Fibroblast of lung (primary cell): Measurements from ENCODE around the gene RIOK1. TPM values are rescaled to one million over a fixed set of nuclear protein-coding genes. Genes with fewer than 3 reads are reported as not detected.

Experiments used
- DNase-seq, 2 donors: peaks; one replicate each; pipeline versions ENCODE4 v3.0.0 to v3.0.0-alpha.2; 2010; ENCODE audit warnings: low read depth in 2 of 2
- H2AFZ ChIP-seq: 2 replicates; pipeline ENCODE4 v1.5.1; 2012; ENCODE audit warnings: low read length, control low read depth, inconsistent platforms
- H3K27ac ChIP-seq: 2 replicates; pipeline ENCODE4 v1.5.1; 2011; ENCODE audit warnings: low read length, control low read depth; ENCODE audit not compliant: insufficient read depth
- H3K27me3 ChIP-seq: 2 replicates; pipeline ENCODE4 v1.5.1; 2011; ENCODE audit warnings: mild to moderate bottlenecking, low read length; ENCODE audit not compliant: control insufficient read depth, insufficient read depth
- H3K36me3 ChIP-seq: 2 replicates; pipeline ENCODE4 v1.5.1; 2011; ENCODE audit warnings: low read length; ENCODE audit not compliant: control insufficient read depth, insufficient read depth
- H3K4me1 ChIP-seq: 2 replicates; pipeline ENCODE4 v1.5.1; 2011; ENCODE audit warnings: low read length; ENCODE audit not compliant: control insufficient read depth, insufficient read depth; ENCODE audit errors: extremely low read depth
- H3K4me2 ChIP-seq: 2 replicates; pipeline ENCODE4 v1.5.1; 2011; ENCODE audit warnings: low read length, control low read depth; ENCODE audit not compliant: insufficient read depth; ENCODE audit errors: extremely low read depth
- H3K4me3 ChIP-seq, 4 experiments: fragments of 200-600 bp in 1 of 4; sonication (generic) in 1 of 4; replicated peaks in 1 of 4; 2 replicates each; pipeline ENCODE4 v1.5.1; 2011 to 2016; ENCODE audit warnings: low read length in 4 of 4, low read depth in 3 of 4, mild to moderate bottlenecking in 3 of 4, control low read depth in 2 of 4, inconsistent platforms in 1 of 4, mixed read lengths in 1 of 4; ENCODE audit not compliant: insufficient read depth in 1 of 4; ENCODE audit errors: control extremely low read depth in 1 of 4
- H3K79me2 ChIP-seq: 2 replicates; pipeline ENCODE4 v1.5.1; 2012; ENCODE audit warnings: mild to moderate bottlenecking, low read length, inconsistent platforms; ENCODE audit not compliant: control insufficient read depth, insufficient read depth
- H3K9ac ChIP-seq: 2 replicates; pipeline ENCODE4 v1.5.1; 2011; ENCODE audit warnings: mild to moderate bottlenecking, low read length, control low read depth; ENCODE audit not compliant: insufficient read depth
- H3K9me3 ChIP-seq: 2 replicates; pipeline ENCODE4 v1.5.1; 2012; ENCODE audit warnings: low read depth, low read length; ENCODE audit not compliant: control insufficient read depth, insufficient read depth
- H4K20me1 ChIP-seq: 2 replicates; pipeline ENCODE4 v1.5.1; 2011; ENCODE audit warnings: low read length; ENCODE audit not compliant: control insufficient read depth, insufficient read depth; ENCODE audit errors: extremely low read depth
- CTCF ChIP-seq, 2 donors: IDR thresholded peaks in 1 of 2; conservative IDR thresholded peaks in 1 of 2; 1 replicate in 1 of 2; 2 replicates in 1 of 2; pipeline ENCODE4 v1.5.1; 2011 to 2012; ENCODE audit warnings: low read length in 2 of 2, control low read depth in 1 of 2, inconsistent platforms in 1 of 2, low read depth in 1 of 2, mild to moderate bottlenecking in 1 of 2
- EZH2 ChIP-seq: IDR thresholded peaks from 2 replicates; pipeline ENCODE4 v1.5.1; 2012; ENCODE audit warnings: low read length, control low read depth, mild to moderate bottlenecking; ENCODE audit errors: missing control alignments
- polyA plus RNA-seq, 2 donors: library from polyadenylated mRNA; depleted of rRNA in 1 of 2; stranded (reverse) in 1 of 2; unstranded in 1 of 2; fragments of >200 nt; gene quantifications; 2 replicates each; pipeline ENCODE4 v1.2.1, GENCODE V29; 2011 to 2012; ENCODE audit warnings: missing spikeins in 1 of 2
- total RNA-seq: library from RNA; depleted of rRNA; stranded (reverse); fragments of >200 nt; gene quantifications from 2 replicates; pipeline ENCODE4 v1.2.1, GENCODE V29; 2014

Gene RIOK1
- total and polyA plus RNA-seq, 2 donors (not counting 1 experiment from before 2014, with no cell fraction given): 11.9 to 28.7 TPM

GRCh38 chr6:7445885-7446461, 56.4 kb downstream of the RIOK1 start:
- Histone ChIP-seq H3K79me2 (no peaks in the 10 kb centered on the region), H3K4me1 (no peaks in the 10 kb centered on the region), H3K36me3 (no peaks in the 10 kb centered on the region), H2AFZ (no peak overlapping the region), H3K27ac (no peak overlapping the region), H3K9ac (no peak overlapping the region), H3K9me3 (no peaks in the 10 kb centered on the region), H3K4me3 (no peak overlapping the region), H4K20me1 (no peaks in the 10 kb centered on the region), H3K4me2 (no peak overlapping the region), H3K27me3 (no peaks in the 10 kb centered on the region)
- no peak for TF ChIP-seq EZH2
- TF ChIP-seq CTCF (conservative IDR thresholded peaks at IDR 0.05 in 1 of 2, IDR thresholded peaks at IDR 0.05 in 1 of 2; ENCODE audit: low read depth in 1 of 2, low read length in 2 of 2): no peak
- DNase-seq: no peak

- DNase-seq: no peak
- no peaks in the 10 kb centered on the region for H3K4me1 ChIP-seq
- H3K4me3 ChIP-seq: no peak overlapping the region
- no peaks in the 10 kb centered on the region for H3K79me2 ChIP-seq
- no peaks in the 10 kb centered on the region for H3K27me3 ChIP-seq
- no peak overlapping the region for H3K9ac ChIP-seq
- no peak overlapping the region for H3K4me2 ChIP-seq
- no peaks in the 10 kb centered on the region for H3K36me3 ChIP-seq
- no peak overlapping the region for H2AFZ ChIP-seq
- H3K9me3 ChIP-seq: no peaks in the 10 kb centered on the region
- TF ChIP-seq EZH2 (no peak), CTCF (conservative IDR thresholded peaks at IDR 0.05 in 1 of 2, IDR thresholded peaks at IDR 0.05 in 1 of 2; ENCODE audit: low read depth in 1 of 2, low read length in 2 of 2) (no peak)
- H4K20me1 ChIP-seq: no peaks in the 10 kb centered on the region
- no peak overlapping the region for H3K27ac ChIP-seq
Measured at GRCh38 chr6:7446619-7447325, 57.2 kb downstream of the RIOK1 start.

GRCh38 chr6:7448232-7448631, 58.6 kb downstream of the RIOK1 start:
- TF ChIP-seq CTCF (conservative IDR thresholded peaks at IDR 0.05 in 1 of 2, IDR thresholded peaks at IDR 0.05 in 1 of 2; ENCODE audit: low read depth in 1 of 2, low read length in 2 of 2): no peak
- no peak for TF ChIP-seq EZH2
- H3K4me2 ChIP-seq: no peak overlapping the region
- H3K27me3 ChIP-seq: no peaks in the 10 kb centered on the region
- no peak overlapping the region for H2AFZ ChIP-seq
- no peaks in the 10 kb centered on the region for H4K20me1 ChIP-seq
- no peaks in the 10 kb centered on the region for H3K9me3 ChIP-seq
- H3K4me3 ChIP-seq: no peak overlapping the region
- DNase-seq: no peak
- H3K4me1 ChIP-seq: no peaks in the 10 kb centered on the region
- H3K79me2 ChIP-seq: no peaks in the 10 kb centered on the region
- no peak overlapping the region for H3K9ac ChIP-seq
- no peaks in the 10 kb centered on the region for H3K36me3 ChIP-seq
- H3K27ac ChIP-seq: no peak overlapping the region
